SKM-1 (cell line): ENCODE results near the gene CTSF.
A peak's percentile ranks its signal among the peaks of the same experiment; 100 is the strongest.
"Not testable (repeated sequence)": the region's sequence is repeated elsewhere in the genome, so short reads cannot be mapped to it uniquely, and the experiment has no call there.

Experiments used
- DNase-seq: peaks from one replicate; lab custom pipeline; 2025; ENCODE audit not compliant: unreplicated experiment; lab: John Stamatoyannopoulos, UW

Gene CTSF

DNA sequence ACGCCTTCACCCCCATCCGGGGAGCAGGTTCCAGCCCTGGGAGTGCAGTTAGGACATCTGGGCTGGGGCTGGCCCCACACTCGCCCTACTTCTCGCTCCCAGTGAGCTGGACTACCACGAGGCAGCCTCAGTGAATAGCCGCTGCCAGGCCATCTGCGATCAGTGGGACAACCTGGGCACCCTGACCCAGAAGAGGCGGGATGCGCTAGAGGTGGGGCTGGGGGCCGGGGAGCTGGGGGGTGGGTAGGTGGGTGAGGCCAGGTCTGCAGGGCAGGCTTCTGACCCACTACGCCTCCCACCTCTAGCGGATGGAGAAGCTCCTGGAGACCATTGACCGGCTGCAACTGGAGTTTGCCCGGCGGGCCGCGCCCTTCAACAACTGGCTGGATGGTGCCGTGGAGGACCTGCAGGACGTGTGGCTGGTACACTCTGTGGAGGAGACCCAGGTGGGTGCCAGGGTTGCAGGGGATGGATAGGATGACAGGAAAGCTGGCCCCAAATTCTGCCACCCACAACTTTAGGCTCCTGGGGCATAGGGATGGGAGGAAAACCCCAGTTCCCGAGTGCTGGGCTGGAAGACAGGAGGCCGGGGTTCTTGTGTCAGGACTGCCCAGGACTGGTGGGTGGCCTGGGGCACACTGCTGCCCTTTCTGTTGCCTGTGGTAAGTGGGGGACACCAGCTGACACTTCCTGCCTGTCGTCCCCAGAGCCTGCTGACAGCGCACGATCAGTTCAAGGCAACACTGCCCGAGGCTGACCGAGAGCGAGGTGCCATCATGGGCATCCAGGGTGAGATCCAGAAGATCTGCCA lies 8.3 kb downstream of the CTSF start:
- no peak for DNase-seq

- DNase-seq, result no peak
Measured at GRCh38 chr11:66559142-66559865, 9.1 kb downstream of the CTSF start.

GRCh38 chr11:66557733-66558326 lies 10.6 kb downstream of the CTSF start:
- DNase-seq, result no peak

DNA sequence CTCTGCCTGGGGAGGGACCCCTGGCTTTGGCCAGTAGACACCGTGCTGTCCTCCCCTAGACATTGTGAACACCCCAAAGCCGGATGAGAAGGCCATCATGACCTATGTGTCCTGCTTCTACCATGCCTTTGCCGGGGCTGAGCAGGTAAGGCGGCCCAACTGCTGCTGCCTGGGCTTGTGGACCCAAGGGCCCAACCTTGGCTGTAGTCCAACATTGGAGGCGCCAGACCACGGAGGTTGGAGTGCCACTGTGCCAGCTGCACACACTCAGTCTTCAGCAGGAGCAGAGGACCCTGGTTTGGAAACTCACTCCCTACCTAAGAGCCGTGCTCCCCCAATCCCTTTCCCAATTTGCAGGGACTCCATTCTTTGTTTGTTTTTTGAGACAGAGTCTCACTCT lies 12.3 kb downstream of the CTSF start:
- DNase-seq, result no peak

GRCh38 chr11:66555416-66555815 lies 13.0 kb downstream of the CTSF start:
- DNase-seq, result no peak

GRCh38 chr11:66554602-66555001 lies 13.8 kb downstream of the CTSF start:
- no peak for DNase-seq

DNA sequence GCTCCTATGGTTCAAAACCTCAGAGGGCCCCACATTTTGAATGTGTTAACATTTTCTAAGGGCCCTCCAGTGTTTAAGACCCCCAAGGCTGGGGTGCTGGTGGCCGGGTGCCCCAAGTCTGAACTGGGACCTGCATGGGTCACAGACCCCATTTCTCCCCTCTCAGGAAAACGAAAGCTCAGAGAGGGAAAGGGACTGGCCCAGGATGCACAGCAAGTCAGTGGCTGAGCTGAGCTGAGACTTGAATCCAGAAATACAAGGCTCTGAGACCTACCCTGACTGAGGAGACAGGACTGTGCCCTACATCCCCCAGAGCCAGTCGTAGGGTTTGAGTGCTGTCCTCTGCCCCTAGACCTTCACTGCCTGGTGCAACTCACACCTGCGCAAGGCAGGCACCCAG lies 17.5 kb downstream of the CTSF start:
- DNase-seq, result no peak

- DNase-seq, result no peak
Measured at GRCh38 chr11:66549696-66550095, 18.7 kb downstream of the CTSF start.

- no peak for DNase-seq
Measured at GRCh38 chr11:66548774-66549630, 19.4 kb downstream of the CTSF start.

DNA sequence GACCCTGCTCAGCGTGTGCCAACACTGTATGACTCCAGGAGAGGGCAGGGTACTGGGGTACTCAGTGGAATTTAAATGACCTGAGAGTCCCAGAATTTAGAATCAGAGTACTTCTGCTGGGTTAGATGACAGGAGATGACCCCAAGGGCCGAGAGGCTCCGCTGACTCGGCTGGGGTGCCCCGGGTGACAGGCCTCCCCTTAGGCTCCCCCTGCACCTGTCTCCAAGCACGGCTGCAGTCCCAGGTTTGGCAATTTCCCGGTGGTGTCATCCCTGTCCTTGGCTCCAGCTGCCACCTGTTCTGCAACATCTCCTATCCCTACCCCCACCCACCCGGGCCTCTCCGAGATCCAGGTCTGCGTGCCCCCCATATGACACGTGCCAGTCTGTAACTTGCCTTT lies 20.4 kb downstream of the CTSF start:
- no peak for DNase-seq

GRCh38 chr11:66547662-66548009 lies 20.8 kb downstream of the CTSF start:
- DNase-seq, result no peak

- DNase-seq, result no peak
Measured at GRCh38 chr11:66546966-66547661, 21.3 kb downstream of the CTSF start.

GRCh38 chr11:66546368-66546965 lies 21.9 kb downstream of the CTSF start, which contains the start of gene ACTN3:
Gene ACTN3 (plus strand): TSS chr11:66546903. CDS start chr11:66546938, 35 bp downstream.
- no peak for DNase-seq

DNA sequence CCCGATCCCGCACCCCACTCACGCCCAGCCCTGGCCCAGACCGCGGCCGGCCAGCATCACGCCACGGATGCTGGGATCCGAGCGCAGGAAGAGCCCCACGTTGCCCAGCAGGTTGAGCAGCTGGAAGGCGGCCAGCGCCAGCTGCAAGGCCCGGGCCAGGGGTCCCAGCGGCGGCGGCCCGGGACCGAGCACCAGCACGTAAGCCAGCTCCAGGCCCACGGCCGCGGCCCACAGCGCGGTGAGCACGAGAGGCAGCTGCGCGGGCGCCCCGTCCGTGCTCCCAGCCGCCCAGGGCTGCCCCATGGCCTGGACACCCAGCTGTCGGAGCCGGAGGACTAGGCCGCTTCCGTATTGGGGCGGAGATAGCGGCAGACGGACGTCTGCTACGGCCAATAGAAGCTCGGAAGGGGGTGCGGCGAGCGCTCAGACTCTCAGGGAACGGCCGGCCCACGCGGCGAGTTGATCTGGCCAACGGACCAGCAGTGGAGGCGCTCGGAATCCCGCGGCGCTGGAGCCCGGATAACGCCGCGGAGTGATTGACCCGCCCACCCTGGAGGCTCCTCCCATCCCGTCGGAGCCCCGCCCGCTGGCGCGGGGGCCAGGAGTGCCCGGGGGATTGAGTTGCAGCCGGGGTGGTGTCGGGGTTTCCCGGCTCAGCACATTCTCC lies 22.6 kb downstream of the CTSF start, which contains the start of gene ZDHHC24:
Gene ZDHHC24, minus strand, starts transcription at position 348 of the 667 bp plus-strand sequence. Its CDS starts 45 bp downstream, at position 303.
- peak; percentile 96 for DNase-seq

DNA sequence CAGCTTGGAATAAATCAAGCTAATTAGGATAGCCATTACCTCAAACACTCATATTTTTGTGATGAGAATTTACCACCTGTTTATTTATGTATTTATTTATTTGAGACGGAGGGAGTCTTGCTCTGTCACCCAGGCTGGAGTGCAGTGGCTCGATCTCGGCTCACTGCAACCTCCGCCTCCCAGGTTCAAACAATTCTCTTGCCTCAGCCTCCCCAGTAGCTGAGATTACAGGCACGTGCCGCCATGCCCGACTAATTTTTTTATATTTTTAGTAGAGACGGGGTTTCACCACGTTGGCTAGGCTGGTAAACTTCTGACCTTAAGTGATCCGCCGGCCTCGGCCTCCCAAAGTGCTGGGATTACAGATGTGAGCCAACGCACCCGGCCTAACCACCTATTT lies 23.5 kb downstream of the CTSF start:
- not testable (repeated sequence) for DNase-seq

DNA sequence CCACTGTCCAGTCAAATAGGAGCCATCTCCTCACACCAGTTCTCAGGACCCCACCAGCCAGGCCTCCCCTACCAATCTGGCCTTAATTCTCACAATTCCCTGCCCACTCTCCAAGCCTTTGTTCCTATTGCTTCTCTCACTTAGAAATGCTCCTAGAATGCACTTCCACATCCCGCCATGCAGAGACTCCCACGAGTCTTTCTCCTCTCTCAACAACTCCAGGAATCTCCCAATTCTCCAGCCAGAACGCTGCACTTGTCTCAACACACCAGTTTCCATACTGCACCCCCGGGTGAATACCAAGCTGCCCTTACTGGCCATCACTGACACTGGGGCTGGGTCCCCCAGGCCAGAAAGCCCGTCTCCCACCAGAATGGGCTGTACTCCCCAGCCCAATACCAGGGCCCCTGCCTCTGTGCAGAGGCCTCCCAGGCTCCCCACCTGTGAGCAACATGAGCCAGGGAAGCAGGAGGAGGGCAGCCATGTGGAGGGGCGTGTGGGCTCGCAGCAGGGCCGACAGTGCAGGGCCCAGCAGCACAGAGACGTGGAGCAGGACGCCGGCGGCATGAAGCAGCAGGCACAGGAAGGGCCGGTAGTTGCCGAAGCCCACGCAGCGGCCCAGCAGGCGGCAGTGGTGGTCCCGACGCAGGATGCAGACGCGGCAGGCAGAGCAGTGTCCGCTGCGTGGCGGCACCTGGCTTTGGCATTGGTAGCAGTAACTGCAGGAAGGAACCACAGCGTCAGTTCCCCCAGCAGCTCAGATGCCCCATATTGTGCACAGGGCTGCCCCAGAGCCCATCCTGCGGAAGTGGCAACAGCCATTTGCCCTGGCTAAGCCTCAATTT lies 24.9 kb downstream of the CTSF start:
- no peak for DNase-seq

DNA sequence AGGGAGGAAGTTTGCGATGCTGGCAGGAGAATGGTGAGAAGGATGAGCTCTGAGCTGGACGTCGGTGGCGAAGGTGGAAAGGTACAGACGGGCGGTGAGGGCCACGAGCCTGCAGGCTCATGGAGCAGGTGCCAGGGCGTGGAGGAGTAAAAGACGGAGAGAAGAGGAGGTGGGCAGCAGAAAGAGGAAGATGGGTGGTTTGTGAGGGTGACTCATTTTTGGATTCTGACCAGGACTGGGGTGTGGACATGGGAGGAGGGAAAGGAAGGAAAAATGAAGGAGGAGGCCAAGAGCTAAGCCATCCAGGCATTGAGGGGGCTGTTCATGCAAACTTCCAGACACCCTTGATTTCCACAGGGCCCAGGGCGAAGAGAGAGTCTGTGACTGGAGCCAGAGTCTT lies 26.0 kb downstream of the CTSF start:
- no peak for DNase-seq

DNA sequence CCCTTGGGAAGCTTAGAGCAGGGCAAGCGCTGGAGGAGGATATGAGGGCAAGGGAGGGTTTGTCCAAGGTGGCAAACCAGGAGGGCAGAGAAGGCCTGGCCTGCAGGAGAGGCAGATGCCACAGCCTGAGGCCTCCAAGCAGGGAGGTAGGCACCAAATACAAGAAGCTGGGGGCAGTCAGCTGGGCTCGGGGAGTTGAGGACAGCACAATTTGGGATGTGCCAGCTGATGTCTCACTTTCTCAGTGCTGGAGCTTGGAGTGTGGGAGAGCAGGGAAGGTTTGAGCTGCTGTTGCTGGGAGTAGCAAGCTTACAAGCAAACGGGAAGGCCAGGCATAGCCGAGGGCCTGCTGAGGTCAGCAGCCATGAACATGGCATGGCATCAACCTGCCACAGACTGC lies 26.5 kb downstream of the CTSF start:
- DNase-seq, result no peak

DNA sequence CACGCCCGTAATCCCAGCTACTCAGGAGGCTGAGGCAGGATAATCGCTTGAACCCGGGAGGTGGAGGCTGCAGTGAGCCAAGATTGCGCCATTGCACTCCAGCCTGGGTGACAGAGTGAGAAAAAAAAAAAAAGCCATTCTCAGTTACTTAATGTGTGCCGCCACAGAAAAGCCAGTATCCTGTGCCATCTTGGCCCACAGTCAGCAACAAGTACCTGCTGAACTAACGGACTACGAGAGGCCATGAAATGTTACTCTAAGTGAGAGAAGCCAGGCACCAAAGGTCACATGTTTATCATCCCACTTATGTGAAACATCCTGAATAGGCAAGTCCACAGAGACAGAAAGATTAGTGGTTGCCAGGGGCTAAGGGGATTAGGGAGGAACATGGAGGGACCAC lies 27.8 kb downstream of the CTSF start:
- DNase-seq, result not testable (repeated sequence)
